RWPE2 (cell line): ENCODE data around the gene CHD9NB.

ENCODE experiments used
- ATAC-seq: fragments of 200-7000 bp; cut with Tn5 transposase; 3 replicates; pipeline ENCODE4 v1.9.1; 2021; ENCODE audit warnings: low read depth
- DNase-seq: peaks from one replicate; pipeline ENCODE4 v3.0.0-alpha.2; 2020; ENCODE audit warnings: low spot score
- H3K27ac ChIP-seq: fragments of 450-650 bp; 2 replicates; pipeline ENCODE4 v1.5.1; 2017; ENCODE audit warnings: mild to moderate bottlenecking; ENCODE audit not compliant: poor library complexity, severe bottlenecking
- H3K27me3 ChIP-seq: fragments of 250-450 bp; sonication (Bioruptor Pico); 2 replicates; pipeline ENCODE4 v1.5.1; 2021; ENCODE audit warnings: mild to moderate bottlenecking, moderate library complexity; ENCODE audit not compliant: insufficient read depth, poor library complexity, severe bottlenecking
- H3K36me3 ChIP-seq: fragments of 250-450 bp; sonication (Bioruptor Pico); 2 replicates; pipeline ENCODE4 v1.5.1; 2020; ENCODE audit warnings: low read depth, mild to moderate bottlenecking, moderate library complexity
- H3K4me1 ChIP-seq: fragments of 250-450 bp; sonication (Bioruptor Pico); 2 replicates; pipeline ENCODE4 v1.5.1; 2021; ENCODE audit warnings: mild to moderate bottlenecking, moderate library complexity; ENCODE audit not compliant: insufficient read depth, poor library complexity, severe bottlenecking
- H3K4me3 ChIP-seq: fragments of 250-450 bp; sonication (Bioruptor Pico); 2 replicates; pipeline ENCODE4 v1.5.1; 2021; ENCODE audit warnings: mild to moderate bottlenecking, moderate library complexity; ENCODE audit not compliant: severe bottlenecking
- H3K9me3 ChIP-seq: fragments of 250-450 bp; sonication (Bioruptor Pico); 2 replicates; pipeline ENCODE4 v1.5.1; 2021; ENCODE audit warnings: mild to moderate bottlenecking, moderate library complexity; ENCODE audit not compliant: severe bottlenecking
- TF ChIP-seq, protein P1 (sequence below): fragments of 450-650 bp; IDR thresholded peaks from one replicate; pipeline ENCODE4 v1.5.1; 2017; ENCODE audit warnings: mild to moderate bottlenecking, moderate library complexity; ENCODE audit not compliant: poor library complexity, severe bottlenecking

CHD9NB gene

DNA sequence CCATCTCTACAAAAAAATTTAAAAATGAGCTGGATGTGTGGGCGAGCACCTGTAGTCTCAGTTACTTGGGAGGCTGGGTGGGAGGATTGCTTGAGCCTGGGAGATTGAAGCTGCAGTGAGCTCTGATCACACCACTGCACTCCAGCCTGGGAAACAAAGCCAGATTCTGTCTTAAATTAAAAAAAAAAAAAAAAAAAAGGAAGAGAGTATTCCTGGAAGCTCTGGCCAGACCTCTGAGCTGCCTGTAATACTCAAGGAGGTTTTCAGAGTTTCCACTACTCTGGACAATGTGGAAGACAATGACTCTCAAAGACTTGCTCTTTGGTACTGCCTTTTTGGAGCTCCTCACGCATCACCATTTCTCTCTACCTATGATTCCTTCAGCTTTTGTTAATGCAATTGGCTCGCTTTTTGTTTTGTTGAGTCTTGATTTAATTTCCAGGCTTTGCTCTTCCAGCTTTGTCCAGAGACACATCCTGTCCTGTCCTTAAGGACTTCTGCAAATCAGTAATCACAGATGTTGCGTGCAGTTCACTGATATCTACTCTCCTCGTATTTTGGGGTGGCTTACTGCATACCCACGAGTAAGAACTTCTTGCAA, 12.9 kb upstream of the CHD9NB start:
- peaks cover 26% of the 10 kb centered on the region for H3K36me3 ChIP-seq
- no peaks in the 10 kb centered on the region for H3K27me3 ChIP-seq
- no peak for DNase-seq
- H3K27ac ChIP-seq: no peak overlapping the region
- no peaks in the 10 kb centered on the region for H3K9me3 ChIP-seq
- TF ChIP-seq, protein P1, sequence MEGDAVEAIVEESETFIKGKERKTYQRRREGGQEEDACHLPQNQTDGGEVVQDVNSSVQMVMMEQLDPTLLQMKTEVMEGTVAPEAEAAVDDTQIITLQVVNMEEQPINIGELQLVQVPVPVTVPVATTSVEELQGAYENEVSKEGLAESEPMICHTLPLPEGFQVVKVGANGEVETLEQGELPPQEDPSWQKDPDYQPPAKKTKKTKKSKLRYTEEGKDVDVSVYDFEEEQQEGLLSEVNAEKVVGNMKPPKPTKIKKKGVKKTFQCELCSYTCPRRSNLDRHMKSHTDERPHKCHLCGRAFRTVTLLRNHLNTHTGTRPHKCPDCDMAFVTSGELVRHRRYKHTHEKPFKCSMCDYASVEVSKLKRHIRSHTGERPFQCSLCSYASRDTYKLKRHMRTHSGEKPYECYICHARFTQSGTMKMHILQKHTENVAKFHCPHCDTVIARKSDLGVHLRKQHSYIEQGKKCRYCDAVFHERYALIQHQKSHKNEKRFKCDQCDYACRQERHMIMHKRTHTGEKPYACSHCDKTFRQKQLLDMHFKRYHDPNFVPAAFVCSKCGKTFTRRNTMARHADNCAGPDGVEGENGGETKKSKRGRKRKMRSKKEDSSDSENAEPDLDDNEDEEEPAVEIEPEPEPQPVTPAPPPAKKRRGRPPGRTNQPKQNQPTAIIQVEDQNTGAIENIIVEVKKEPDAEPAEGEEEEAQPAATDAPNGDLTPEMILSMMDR: no peak
- no peak for ATAC-seq
- H3K4me1 ChIP-seq: no peaks in the 10 kb centered on the region
- no peak overlapping the region for H3K4me3 ChIP-seq

DNA sequence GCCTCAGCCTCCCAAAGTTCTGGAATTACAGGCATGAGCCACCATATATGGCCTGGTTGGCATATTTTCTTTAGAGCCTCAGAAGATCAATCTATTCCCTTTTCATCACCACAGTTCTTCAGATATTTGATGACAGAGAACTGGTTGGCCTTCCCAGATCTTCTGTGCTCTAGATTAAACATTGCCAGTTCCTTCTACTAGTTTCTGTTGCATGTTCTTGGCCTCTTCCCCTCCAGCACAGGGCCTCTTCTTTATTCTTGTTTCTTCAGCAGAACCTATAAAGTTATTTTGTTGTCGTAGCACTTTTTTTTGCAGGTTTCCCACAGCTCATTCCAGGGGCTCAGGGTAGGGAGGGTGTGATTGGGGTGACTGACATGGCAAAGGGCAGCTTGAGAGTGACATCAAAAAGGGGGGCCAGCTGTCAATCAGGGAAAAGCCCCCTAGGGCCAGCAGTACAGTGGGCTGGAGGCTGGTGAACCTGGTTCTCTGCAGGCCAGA, 11.4 kb upstream of the CHD9NB start:
- no peak for ATAC-seq
- H3K27me3 ChIP-seq: no peaks in the 10 kb centered on the region
- TF ChIP-seq, protein P1: no peak

DNA sequence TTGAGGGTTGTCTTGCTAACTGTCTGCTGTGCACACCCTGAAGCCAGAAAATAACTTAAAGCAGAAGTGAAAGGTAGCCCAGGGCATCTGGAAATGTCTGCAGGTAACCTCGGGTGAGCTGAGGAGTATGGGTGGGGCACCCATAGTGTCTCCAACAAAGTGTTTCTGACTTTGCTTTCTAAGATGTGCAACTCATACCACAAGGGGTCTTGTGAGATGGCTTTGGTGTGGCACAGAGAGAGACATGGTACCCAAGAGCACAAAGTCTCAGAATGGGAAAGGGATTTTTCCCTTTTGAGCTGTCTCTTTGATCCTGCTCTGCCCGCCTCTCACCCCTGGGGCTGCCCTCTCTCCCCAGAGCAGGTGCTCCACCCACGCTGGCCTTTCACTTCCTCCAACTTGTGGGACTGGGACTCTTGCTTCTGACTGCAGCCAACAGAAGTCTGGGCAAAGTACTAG, 9.0 kb upstream of the CHD9NB start:
- no peak overlapping the region for H3K27ac ChIP-seq
- no peak; the same call in 2 of the 3 replicates for ATAC-seq

More for the DNA sequence above, 11.4 kb upstream of the CHD9NB start:
- H3K9me3 ChIP-seq: no peaks in the 10 kb centered on the region
- no peaks in the 10 kb centered on the region for H3K4me1 ChIP-seq
- no peak for DNase-seq
- no peak overlapping the region for H3K4me3 ChIP-seq
- peaks cover 21% of the 10 kb centered on the region for H3K36me3 ChIP-seq
- H3K27ac ChIP-seq: no peak overlapping the region

DNA sequence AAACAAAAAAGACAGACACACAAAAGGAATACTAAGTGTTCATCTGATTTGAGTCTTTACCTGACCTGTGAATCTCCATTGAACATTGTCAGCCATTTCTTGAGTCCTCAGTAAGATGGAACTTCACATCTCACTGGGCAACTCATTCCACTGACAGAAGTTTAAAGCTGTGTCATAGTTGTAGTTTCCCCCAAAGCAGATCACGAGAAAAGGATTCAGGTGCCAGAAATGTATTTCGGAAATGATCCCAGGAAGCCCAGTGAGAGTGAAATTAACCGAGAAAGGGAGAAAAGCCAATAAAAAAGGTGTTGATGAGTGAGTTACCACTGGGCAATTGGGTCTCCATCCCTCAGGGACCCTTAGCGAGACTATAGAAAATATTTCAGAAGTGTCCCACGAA, 8.6 kb upstream of the CHD9NB start:
- H3K4me3 ChIP-seq: no peak overlapping the region
- TF ChIP-seq, protein P1: no peak
- no peak for ATAC-seq
- no peaks in the 10 kb centered on the region for H3K9me3 ChIP-seq
- no peaks in the 10 kb centered on the region for H3K27me3 ChIP-seq
- DNase-seq: no peak
- H3K4me1 ChIP-seq: peaks cover 4% of the 10 kb centered on the region
- H3K36me3 ChIP-seq: no peaks in the 10 kb centered on the region
- no peak overlapping the region for H3K27ac ChIP-seq

More for the DNA sequence above, 9.0 kb upstream of the CHD9NB start:
- Histone ChIP-seq H3K27me3 (no peaks in the 10 kb centered on the region), H3K9me3 (no peaks in the 10 kb centered on the region), H3K4me3 (no peak overlapping the region), H3K36me3 (no peaks in the 10 kb centered on the region), H3K4me1 (no peaks in the 10 kb centered on the region)
- TF ChIP-seq, protein P1: no peak
- DNase-seq: no peak

DNA sequence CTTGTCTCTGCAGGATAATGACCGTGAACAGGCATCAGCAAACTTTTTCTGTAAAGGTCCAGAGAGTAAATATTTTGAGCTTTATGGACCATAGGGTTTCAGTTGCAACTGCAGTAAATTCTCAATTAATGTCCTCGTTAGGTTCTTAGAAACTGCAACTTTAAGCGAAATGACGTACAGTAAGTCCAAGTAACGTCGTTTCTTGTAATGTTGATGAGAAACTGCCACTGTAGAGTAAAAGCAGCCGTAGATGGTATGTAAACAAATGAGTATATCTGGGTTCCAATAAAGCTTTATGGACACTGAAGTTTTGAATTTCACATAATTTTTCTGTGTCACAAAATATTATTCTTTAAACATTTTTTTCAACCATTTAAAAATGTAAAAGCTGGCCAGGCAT, 7.0 kb upstream of the CHD9NB start:
- no peak for ATAC-seq
- TF ChIP-seq, protein P1: no peak
- no peak overlapping the region for H3K27ac ChIP-seq

More for the DNA sequence above, 7.0 kb upstream of the CHD9NB start:
- H3K36me3 ChIP-seq: no peaks in the 10 kb centered on the region
- peaks cover 10% of the 10 kb centered on the region for H3K4me1 ChIP-seq
- no peaks in the 10 kb centered on the region for H3K27me3 ChIP-seq
- DNase-seq: no peak
- no peak overlapping the region for H3K4me3 ChIP-seq
- no peaks in the 10 kb centered on the region for H3K9me3 ChIP-seq
